GM06990 (cell line): ENCODE measurements around the gene SRGAP1.

Experiments used
- DNase-seq: peaks from one replicate; pipeline ENCODE4 v3.0.0-alpha.2; 2011; ENCODE audit not compliant: insufficient read length; ENCODE audit errors: extremely low read depth
- H3K27me3 ChIP-seq: replicated peaks from 2 replicates; pipeline ENCODE4 v1.6.0; 2011; ENCODE audit warnings: low read length; ENCODE audit not compliant: control insufficient read depth, insufficient read depth
- H3K36me3 ChIP-seq: 2 replicates; pipeline ENCODE4 v1.5.1; 2011; ENCODE audit warnings: low read length; ENCODE audit not compliant: control insufficient read depth, insufficient read depth
- H3K4me3 ChIP-seq: replicated peaks from 2 replicates; pipeline ENCODE4 v1.5.1; 2011; ENCODE audit warnings: low read depth, mild to moderate bottlenecking, control low read depth, low read length
- TF ChIP-seq, protein P1 (sequence below): IDR thresholded peaks from 2 replicates; pipeline ENCODE4 v1.5.1; 2011; ENCODE audit warnings: low read length, control low read depth, mild to moderate bottlenecking, inconsistent platforms; ENCODE audit not compliant: insufficient read depth, poor library complexity, severe bottlenecking

SRGAP1 gene

DNA sequence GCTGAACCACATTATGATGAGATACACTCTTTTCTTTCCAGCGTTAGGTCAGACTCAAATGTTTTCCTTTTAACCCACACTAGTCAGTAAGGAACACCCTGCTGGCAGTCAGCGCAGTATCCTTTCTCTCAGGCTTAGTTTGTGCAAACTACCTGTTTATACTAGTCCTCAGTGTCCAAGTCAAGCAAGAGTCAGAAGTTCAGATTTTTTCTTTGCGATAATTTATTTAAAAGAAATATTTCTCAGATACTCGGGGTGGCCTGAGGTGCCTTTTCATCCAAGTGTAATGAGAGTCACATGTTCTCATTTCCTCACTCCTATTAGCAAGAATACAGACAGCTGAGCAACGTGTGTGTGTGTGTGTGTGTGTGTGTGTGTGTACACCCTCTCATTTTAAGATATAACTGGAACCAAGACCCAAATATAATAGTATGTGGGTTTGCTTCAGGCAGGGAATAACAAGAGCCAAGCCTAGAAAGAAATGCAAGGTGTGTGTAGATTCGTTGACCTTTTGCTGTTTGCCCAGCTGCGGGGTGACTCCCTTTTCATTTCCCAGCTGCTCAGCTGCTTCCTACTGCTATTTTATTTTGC, 194.9 kb downstream of the SRGAP1 start:
- DNase-seq, result no peak
- Histone ChIP-seq H3K36me3 (no peaks in the 10 kb centered on the region), H3K4me3 (no peak overlapping the region), H3K27me3 (no peaks in the 10 kb centered on the region)
- TF ChIP-seq, protein P1, sequence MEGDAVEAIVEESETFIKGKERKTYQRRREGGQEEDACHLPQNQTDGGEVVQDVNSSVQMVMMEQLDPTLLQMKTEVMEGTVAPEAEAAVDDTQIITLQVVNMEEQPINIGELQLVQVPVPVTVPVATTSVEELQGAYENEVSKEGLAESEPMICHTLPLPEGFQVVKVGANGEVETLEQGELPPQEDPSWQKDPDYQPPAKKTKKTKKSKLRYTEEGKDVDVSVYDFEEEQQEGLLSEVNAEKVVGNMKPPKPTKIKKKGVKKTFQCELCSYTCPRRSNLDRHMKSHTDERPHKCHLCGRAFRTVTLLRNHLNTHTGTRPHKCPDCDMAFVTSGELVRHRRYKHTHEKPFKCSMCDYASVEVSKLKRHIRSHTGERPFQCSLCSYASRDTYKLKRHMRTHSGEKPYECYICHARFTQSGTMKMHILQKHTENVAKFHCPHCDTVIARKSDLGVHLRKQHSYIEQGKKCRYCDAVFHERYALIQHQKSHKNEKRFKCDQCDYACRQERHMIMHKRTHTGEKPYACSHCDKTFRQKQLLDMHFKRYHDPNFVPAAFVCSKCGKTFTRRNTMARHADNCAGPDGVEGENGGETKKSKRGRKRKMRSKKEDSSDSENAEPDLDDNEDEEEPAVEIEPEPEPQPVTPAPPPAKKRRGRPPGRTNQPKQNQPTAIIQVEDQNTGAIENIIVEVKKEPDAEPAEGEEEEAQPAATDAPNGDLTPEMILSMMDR, result no peak

DNA sequence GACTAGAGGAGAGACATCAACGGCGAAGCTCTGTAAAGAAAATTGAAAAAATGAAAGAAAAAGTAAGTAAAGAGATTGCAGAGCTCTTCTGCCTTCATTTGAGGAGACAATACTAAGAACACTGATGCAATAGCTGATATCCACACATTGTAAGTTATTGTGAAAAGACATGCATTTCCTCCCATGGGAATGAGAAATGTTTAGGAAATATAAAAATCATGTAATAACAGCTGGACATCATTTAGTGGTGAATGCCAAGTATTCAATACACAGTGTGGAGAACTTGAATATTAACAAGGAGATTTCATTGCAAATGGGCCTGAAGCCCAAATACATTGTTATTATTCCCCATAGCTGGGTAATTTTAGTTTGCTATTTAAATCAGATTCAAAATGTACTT, 198.4 kb downstream of the SRGAP1 start:
- Histone ChIP-seq H3K27me3 (no peaks in the 10 kb centered on the region), H3K36me3 (no peaks in the 10 kb centered on the region), H3K4me3 (no peak overlapping the region)
- TF ChIP-seq, protein P1, result no peak
- DNase-seq, result no peak

DNA sequence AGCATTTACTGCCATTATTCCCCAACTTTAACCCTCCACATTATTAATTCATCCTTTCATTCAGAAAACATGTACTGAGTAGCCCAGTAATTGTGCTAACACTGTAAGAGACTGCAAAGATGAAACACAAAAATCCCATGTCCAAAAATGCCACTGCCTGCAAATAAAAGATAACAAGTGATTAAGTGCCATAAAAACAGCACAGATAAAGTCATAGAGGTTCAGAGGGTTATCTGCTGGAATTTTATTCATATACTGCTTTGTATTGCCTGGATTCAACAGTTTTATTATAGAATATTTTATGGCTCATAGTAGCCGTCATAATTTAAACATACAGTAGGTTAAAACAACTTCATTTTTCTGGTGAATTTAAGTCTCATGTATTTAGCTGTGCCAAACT, 199.7 kb downstream of the SRGAP1 start:
- H3K36me3 ChIP-seq, result no peaks in the 10 kb centered on the region
- TF ChIP-seq, protein P1, result no peak
- H3K27me3 ChIP-seq, result no peaks in the 10 kb centered on the region
- DNase-seq, result no peak
- H3K4me3 ChIP-seq, result no peak overlapping the region

DNA sequence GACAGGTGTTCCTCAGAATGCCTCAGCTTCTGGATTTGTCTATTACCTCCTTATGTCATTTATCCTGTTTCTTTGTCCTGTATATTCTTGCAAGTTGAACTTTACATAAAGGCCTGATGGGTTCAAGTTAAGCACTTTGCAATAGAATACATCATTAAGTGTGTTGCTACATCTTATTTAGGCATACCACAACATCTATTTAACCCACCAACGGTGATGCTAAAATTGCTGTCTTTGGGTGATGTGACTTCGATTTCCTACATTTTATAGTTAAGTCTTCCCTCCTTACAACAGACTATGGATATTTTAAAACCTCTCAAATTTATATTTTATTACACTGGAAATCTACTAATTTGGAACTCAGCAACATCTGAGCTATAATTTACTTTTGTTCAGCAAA, 206.6 kb downstream of the SRGAP1 start:
- TF ChIP-seq, protein P1, result no peak
- Histone ChIP-seq H3K27me3 (no peaks in the 10 kb centered on the region), H3K36me3 (no peaks in the 10 kb centered on the region), H3K4me3 (no peak overlapping the region)
- DNase-seq, result no peak

DNA sequence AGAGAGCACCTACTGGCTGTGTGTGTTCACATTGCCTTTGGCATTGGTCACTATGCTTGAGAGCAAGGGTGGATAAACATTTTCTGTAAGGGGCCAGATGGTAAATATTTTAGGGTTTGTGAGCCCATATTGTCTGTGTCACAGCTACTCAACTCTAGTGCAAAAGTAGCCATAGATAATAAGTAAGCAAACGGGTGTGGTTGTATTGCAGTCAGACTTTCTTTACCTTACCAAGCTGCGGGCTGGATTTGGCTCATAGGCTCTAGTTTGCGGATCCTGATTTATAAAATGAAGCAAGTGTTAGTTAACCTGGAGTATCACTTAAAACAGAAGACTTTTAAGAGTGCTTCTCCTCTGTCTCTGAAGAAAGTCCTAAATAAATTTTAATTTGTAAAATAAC, 208.6 kb downstream of the SRGAP1 start:
- Histone ChIP-seq H3K27me3 (no peaks in the 10 kb centered on the region), H3K4me3 (no peak overlapping the region), H3K36me3 (no peaks in the 10 kb centered on the region)
- no peak for DNase-seq
- TF ChIP-seq, protein P1, result no peak

DNA sequence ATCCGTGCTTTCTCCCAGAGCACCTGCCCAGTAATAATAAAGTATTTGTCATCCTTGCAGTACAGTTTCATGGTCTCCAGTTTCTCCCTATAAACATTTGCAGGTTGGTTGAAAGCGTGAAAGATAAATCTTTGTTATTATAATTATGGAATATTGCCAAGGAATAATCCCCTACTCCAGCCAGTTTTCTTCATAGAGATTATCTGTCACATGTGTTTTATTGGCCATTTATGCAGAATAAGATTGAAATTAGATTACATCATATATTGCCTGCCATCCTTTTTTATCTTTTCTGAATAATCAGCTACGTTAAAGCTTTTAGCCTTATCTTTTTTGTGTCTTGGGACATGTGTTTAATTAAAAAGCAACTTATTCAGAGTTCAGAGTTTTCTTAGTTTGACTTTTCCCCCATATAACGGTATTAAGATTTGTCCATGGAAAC, 209.6 kb downstream of the SRGAP1 start:
- TF ChIP-seq, protein P1, result no peak
- no peak for DNase-seq

More for the DNA sequence above, 209.6 kb downstream of the SRGAP1 start:
- Histone ChIP-seq H3K4me3 (no peak overlapping the region), H3K36me3 (no peaks in the 10 kb centered on the region), H3K27me3 (no peaks in the 10 kb centered on the region)
